GM19023 (cell line): Measurements from ENCODE around the gene SLC36A4.
"Not testable (repeated sequence)": the region's sequence is repeated elsewhere in the genome, so short reads cannot be mapped to it uniquely, and the experiment has no call there.

Experiments
- ATAC-seq: cut with Tn5 transposase; IDR thresholded peaks from one replicate; pipeline ENCODE4 v1.9.1; 2021; ENCODE audit warnings: mild to moderate bottlenecking, moderate library complexity; ENCODE audit not compliant: unreplicated experiment

SLC36A4 gene

GRCh38 chr11:93123351-93123898 lies 74.4 kb downstream of the SLC36A4 start:
- ATAC-seq, result no peak

GRCh38 chr11:93122535-93123235 lies 75.1 kb downstream of the SLC36A4 start:
- no peak for ATAC-seq

GRCh38 chr11:93118276-93118675 lies 79.5 kb downstream of the SLC36A4 start:
- no peak for ATAC-seq

GRCh38 chr11:93117565-93117964 lies 80.2 kb downstream of the SLC36A4 start:
- ATAC-seq, result no peak

- no peak for ATAC-seq
These were observed 81.0 kb downstream of the SLC36A4 start for GRCh38 chr11:93116641-93117441.

- no peak for ATAC-seq
These were observed 83.5 kb downstream of the SLC36A4 start for GRCh38 chr11:93114304-93114703.

GRCh38 chr11:93113824-93114223 lies 84.0 kb downstream of the SLC36A4 start:
- ATAC-seq, result no peak

GRCh38 chr11:93111147-93111546 lies 86.6 kb downstream of the SLC36A4 start:
- not testable (repeated sequence) for ATAC-seq

GRCh38 chr11:93100211-93100610 lies 97.6 kb downstream of the SLC36A4 start:
- no peak for ATAC-seq

- no peak for ATAC-seq
These were observed 98.0 kb downstream of the SLC36A4 start for GRCh38 chr11:93099806-93100205.
